Measurements from ENCODE around the gene NQO2. TPM values are rescaled to one million over a fixed set of nuclear protein-coding genes. Genes with fewer than 3 reads are reported as not detected.

Gene NQO2
- total and polyA plus RNA-seq, 2 of the 13 experiments (the other 11 are each of a cell fraction or from before 2014, with no cell fraction given), result 32.2 to 56.5 TPM

DNA sequence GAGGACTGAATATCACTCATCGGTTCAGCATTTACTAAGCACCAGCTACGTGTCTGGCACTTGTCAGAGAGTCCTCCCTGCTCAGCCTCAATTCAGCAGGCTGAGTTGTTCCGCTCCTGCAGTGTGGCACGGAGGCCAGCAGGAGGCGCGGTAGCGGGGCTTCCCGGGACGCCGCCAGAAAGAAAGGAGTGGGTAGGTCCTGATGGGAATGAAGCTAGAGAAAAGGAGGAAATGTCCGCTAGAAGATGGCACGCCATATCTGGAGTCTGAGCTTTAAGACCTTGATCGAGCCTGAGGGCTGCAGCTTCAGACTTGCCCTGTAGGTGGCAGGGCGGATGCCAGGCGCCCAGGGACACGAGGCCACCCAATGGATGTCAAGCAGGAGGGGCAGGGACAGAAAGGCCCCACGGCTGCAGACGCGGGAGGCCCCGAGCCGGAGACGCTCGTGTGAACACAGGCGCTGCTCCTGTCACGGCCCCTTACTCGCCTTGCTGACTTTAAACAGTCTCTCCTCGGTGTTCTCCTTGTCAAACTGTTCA is 47.1 kb upstream of the NQO2 start (continued):
- TF ChIP-seq, protein P1, sequence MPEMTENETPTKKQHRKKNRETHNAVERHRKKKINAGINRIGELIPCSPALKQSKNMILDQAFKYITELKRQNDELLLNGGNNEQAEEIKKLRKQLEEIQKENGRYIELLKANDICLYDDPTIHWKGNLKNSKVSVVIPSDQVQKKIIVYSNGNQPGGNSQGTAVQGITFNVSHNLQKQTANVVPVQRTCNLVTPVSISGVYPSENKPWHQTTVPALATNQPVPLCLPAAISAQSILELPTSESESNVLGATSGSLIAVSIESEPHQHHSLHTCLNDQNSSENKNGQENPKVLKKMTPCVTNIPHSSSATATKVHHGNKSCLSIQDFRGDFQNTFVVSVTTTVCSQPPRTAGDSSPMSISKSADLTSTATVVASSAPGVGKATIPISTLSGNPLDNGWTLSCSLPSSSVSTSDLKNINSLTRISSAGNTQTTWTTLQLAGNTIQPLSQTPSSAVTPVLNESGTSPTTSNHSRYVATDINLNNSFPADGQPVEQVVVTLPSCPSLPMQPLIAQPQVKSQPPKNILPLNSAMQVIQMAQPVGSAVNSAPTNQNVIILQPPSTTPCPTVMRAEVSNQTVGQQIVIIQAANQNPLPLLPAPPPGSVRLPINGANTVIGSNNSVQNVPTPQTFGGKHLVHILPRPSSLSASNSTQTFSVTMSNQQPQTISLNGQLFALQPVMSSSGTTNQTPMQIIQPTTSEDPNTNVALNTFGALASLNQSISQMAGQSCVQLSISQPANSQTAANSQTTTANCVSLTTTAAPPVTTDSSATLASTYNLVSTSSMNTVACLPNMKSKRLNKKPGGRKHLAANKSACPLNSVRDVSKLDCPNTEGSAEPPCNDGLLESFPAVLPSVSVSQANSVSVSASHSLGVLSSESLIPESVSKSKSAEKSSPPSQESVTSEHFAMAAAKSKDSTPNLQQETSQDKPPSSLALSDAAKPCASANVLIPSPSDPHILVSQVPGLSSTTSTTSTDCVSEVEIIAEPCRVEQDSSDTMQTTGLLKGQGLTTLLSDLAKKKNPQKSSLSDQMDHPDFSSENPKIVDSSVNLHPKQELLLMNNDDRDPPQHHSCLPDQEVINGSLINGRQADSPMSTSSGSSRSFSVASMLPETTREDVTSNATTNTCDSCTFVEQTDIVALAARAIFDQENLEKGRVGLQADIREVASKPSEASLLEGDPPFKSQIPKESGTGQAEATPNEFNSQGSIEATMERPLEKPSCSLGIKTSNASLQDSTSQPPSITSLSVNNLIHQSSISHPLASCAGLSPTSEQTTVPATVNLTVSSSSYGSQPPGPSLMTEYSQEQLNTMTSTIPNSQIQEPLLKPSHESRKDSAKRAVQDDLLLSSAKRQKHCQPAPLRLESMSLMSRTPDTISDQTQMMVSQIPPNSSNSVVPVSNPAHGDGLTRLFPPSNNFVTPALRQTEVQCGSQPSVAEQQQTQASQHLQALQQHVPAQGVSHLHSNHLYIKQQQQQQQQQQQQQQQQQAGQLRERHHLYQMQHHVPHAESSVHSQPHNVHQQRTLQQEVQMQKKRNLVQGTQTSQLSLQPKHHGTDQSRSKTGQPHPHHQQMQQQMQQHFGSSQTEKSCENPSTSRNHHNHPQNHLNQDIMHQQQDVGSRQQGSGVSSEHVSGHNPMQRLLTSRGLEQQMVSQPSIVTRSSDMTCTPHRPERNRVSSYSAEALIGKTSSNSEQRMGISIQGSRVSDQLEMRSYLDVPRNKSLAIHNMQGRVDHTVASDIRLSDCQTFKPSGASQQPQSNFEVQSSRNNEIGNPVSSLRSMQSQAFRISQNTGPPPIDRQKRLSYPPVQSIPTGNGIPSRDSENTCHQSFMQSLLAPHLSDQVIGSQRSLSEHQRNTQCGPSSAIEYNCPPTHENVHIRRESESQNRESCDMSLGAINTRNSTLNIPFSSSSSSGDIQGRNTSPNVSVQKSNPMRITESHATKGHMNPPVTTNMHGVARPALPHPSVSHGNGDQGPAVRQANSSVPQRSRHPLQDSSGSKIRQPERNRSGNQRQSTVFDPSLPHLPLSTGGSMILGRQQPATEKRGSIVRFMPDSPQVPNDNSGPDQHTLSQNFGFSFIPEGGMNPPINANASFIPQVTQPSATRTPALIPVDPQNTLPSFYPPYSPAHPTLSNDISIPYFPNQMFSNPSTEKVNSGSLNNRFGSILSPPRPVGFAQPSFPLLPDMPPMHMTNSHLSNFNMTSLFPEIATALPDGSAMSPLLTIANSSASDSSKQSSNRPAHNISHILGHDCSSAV (CRISPR knock-in tag; IDR thresholded peaks at IDR 0.05; ENCODE audit: borderline replicate concordance), result no peak
- TF ChIP-seq ZNF263 (CRISPR knock-in tag; IDR thresholded peaks at IDR 0.05) (peak; percentile 99), AGO1 (IDR thresholded peaks at IDR 0.05; ENCODE audit: low read depth, low read length, poor library complexity, severe bottlenecking) (peak; percentile 39), NR2F6 (IDR thresholded peaks at IDR 0.05) (no peak), NR2F6 (CRISPR knock-in tag; IDR thresholded peaks at IDR 0.05) (0 out of 2 replicates have a peak, but pooled peaks have one; percentile 47), ZNF251 (CRISPR knock-in tag; IDR thresholded peaks at IDR 0.05) (peak; percentile 42; the same call in 1 of the 2 replicates), CCAR2 (optimal IDR thresholded peaks at IDR 0.05; ENCODE audit: low read depth, low read length) (no peak), RFX1 (IDR thresholded peaks at IDR 0.05) (no peak), ZFP62 (CRISPR knock-in tag; IDR thresholded peaks at IDR 0.05) (no peak), NFKBIZ (CRISPR knock-in tag; IDR thresholded peaks at IDR 0.05) (no peak; the same call in 1 of the 2 replicates), ZNF34 (CRISPR knock-in tag; IDR thresholded peaks at IDR 0.05; ENCODE audit: borderline replicate concordance) (0 out of 2 replicates have a peak, but pooled peaks have one; percentile 56)
- TF ChIP-seq, protein P2, sequence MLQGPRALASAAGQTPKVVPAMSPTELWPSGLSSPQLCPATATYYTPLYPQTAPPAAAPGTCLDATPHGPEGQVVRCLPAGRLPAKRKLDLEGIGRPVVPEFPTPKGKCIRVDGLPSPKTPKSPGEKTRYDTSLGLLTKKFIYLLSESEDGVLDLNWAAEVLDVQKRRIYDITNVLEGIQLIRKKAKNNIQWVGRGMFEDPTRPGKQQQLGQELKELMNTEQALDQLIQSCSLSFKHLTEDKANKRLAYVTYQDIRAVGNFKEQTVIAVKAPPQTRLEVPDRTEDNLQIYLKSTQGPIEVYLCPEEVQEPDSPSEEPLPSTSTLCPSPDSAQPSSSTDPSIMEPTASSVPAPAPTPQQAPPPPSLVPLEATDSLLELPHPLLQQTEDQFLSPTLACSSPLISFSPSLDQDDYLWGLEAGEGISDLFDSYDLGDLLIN (CRISPR knock-in tag; IDR thresholded peaks at IDR 0.05; ENCODE audit: borderline replicate concordance), result no peak
- TF ChIP-seq, protein P3, sequence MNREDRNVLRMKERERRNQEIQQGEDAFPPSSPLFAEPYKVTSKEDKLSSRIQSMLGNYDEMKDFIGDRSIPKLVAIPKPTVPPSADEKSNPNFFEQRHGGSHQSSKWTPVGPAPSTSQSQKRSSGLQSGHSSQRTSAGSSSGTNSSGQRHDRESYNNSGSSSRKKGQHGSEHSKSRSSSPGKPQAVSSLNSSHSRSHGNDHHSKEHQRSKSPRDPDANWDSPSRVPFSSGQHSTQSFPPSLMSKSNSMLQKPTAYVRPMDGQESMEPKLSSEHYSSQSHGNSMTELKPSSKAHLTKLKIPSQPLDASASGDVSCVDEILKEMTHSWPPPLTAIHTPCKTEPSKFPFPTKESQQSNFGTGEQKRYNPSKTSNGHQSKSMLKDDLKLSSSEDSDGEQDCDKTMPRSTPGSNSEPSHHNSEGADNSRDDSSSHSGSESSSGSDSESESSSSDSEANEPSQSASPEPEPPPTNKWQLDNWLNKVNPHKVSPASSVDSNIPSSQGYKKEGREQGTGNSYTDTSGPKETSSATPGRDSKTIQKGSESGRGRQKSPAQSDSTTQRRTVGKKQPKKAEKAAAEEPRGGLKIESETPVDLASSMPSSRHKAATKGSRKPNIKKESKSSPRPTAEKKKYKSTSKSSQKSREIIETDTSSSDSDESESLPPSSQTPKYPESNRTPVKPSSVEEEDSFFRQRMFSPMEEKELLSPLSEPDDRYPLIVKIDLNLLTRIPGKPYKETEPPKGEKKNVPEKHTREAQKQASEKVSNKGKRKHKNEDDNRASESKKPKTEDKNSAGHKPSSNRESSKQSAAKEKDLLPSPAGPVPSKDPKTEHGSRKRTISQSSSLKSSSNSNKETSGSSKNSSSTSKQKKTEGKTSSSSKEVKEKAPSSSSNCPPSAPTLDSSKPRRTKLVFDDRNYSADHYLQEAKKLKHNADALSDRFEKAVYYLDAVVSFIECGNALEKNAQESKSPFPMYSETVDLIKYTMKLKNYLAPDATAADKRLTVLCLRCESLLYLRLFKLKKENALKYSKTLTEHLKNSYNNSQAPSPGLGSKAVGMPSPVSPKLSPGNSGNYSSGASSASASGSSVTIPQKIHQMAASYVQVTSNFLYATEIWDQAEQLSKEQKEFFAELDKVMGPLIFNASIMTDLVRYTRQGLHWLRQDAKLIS (CRISPR knock-in tag; IDR thresholded peaks at IDR 0.05), result no peak
- TF ChIP-seq, protein P4, sequence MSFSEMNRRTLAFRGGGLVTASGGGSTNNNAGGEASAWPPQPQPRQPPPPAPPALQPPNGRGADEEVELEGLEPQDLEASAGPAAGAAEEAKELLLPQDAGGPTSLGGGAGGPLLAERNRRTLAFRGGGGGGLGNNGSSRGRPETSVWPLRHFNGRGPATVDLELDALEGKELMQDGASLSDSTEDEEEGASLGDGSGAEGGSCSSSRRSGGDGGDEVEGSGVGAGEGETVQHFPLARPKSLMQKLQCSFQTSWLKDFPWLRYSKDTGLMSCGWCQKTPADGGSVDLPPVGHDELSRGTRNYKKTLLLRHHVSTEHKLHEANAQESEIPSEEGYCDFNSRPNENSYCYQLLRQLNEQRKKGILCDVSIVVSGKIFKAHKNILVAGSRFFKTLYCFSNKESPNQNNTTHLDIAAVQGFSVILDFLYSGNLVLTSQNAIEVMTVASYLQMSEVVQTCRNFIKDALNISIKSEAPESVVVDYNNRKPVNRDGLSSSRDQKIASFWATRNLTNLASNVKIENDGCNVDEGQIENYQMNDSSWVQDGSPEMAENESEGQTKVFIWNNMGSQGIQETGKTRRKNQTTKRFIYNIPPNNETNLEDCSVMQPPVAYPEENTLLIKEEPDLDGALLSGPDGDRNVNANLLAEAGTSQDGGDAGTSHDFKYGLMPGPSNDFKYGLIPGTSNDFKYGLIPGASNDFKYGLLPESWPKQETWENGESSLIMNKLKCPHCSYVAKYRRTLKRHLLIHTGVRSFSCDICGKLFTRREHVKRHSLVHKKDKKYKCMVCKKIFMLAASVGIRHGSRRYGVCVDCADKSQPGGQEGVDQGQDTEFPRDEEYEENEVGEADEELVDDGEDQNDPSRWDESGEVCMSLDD (CRISPR knock-in tag; IDR thresholded peaks at IDR 0.05; ENCODE audit: borderline replicate concordance), result no peak
